ENCODE measurements around the gene ABCC6.
"Not testable (repeated sequence)": the region's sequence is repeated elsewhere in the genome, so short reads cannot be mapped to it uniquely, and the experiment has no call there.

The ABCC6 gene

DNA sequence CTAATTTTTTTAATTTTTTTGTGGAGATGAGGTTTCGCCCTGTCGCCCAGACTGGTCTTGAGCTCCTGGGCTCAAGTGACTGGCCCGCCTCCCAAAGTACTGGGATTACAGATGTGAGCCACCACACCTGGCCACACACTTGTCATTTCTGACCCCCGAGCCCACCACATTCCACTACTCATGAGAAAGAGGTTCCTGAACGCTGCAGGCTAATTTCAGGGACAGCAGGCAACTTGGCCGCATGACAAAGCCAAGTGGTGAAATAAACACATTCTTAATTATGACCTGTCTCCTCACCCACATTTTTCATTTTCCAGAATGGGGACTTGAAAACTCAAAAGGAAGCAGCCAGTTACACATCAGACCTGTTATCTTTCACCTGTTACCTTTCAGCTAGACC, 114.5 kb downstream of the ABCC6 start:
- peak; percentile 8 for DNase-seq

DNA sequence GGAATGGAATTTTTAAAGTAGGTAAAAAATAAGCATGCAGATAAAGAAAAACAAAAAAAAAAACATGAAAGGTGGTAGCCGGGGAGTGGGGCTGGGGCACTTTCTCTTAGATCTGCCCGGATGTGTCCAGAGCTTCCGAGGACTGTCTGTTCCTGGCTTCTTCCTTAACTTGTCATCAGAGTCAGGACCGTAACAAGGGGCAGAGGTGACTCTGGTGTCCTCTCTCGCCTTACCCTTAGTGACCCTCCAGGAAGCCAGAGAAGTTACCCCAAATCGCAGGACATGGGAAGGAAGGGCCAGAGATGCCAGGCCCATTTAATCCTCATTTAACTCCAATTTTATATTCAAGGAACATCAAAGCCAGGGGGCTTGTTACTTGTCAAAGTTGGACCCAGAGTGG, 115.5 kb downstream of the ABCC6 start:
- no peak for DNase-seq

DNA sequence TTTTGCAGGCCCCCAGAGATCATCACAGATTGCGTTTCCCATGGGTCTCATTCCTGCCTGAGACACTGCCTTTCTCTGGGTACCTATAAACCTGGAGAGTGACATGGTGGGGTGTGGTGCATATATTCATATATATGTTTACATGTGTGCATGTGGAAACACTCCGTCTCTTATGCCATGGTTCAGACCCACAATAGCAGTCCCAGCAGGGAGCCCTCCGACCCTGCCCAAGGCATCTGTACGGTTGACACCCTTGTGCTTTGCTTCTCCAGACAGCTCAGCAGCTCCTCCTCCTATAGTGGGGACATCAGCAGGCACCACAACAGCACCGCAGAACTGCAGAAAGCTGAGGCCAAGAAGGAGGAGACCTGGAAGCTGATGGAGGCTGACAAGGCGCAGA, 116.8 kb downstream of the ABCC6 start:
- peak; percentile 57 for DNase-seq

DNA sequence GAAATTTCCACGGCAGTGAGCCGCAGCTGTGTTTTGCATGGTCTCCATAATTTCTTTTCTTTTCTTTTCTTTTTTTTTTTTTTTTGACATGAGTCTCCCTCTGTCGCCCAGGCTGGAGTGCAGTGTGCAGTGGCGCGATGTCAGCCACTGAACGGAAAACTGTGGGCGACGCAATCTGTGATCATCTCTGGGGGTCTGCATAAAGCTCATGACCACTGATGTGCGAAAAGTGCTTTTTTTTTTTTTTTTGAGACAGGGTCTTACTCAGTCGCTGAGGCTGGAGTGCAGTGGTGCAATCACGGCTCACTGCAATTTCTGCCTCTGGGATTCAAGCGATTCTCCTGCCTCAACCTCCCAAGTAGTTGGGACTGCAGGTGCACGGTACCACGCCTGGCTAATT, 117.6 kb downstream of the ABCC6 start:
- DNase-seq, result no peak

DNA sequence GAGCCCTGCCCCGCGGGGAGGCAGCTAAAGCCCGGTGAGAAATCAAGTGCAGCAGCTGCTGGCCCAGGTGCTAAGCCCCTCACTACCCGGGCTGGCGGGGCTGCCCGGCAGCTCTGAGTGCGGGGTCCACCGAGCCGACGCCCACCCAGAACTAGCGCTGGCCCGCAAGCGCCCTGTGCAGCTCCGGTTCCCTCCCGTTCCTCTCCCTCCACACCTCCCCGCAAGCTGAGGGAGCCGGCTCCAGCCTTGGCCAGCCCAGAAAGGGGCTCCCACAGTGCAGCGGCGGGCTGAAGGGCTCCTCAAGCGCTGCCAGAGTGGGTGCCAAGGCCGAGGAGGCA, 118.5 kb downstream of the ABCC6 start:
- DNase-seq, result not testable (repeated sequence)

DNA sequence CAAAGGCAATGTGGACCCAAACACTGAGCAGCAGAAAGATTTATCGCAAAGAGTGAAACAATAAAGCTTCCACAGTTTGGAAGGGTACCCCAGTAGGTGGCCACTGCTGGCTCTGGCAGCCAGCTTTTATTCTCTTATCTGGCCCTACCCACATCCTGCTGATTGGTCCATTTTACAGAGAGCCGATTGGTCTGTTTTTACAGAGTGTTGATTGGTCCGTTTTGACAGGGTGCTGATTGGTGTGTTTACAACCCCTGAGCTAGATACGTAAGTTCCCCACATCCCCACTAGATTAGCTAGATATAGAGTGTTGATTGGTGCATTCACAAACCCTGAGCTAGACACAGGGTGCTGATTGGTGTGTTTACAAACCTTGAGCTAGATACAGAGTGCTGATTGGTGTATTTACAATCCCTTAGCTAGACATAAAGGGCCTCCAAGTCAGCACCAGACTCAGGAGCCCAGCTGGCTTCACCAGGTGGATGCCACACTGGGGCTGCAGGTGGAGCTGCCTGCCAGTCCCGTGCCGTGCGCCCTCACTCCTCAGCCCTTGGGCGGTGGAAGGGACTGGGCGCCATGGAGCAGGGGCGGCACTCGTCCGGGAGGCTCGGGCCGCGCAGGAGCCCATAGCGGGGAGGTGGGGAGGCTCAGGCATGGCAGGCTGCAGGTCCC, 119.0 kb downstream of the ABCC6 start:
- not testable (repeated sequence) for DNase-seq

DNA sequence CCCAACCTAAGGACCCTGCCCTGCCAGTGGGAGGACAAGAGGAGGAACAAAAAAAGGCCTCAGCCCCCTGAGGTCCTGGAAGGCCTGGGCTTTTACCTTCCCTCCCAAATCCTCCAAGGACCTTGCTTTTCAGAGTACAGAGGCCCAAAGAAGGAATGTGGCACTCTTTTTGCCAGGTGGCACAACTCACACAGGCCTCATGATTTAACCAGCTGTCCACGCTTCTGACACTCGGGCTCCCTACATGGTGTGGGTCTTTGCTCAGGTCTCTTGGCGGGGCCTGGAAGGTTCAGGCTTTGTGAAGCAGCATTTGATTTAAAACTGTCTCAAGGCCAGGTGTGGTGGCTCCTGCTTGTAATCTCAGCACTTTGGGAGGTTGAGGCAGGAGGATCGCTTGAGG, 120.6 kb downstream of the ABCC6 start:
- DNase-seq, result no peak

DNA sequence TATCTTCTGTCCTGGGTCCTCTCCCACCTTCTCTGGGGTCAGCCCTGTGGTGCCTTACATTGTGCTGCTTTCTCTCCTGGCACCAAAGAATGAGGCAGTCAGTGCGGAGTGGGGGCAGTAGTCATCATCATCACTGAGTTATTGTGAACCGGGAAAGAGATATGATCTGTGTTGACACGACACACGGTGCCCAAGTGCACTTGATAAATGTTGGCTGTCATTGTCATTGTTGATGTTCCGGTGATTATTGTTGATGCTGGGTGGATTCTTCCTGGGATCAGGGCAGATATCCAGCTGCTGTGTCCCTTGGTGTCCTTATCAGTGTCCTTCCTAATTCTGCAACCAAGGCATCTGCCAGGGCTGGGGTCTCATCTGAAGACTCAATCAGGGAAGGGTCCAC, 121.7 kb downstream of the ABCC6 start:
- no peak for DNase-seq

DNA sequence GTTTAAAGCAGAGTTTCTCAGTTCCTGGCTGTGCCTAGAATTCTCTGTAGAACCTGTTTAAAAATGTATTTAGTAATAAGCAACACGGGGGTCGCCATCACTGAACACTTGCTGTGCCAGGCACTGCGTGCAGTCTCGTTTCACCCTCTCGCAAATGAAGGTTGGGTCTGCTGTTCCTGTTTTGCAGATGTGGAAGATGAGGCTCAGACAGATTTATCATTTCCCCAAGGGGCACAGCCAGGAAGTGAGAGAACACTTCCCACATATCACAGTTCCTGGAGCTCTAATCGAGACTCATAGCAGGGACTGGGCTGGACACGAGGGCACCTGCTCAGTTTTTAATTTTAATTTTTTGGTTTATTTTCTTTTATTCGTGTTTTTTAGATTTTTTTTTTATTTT, 122.7 kb downstream of the ABCC6 start:
- DNase-seq, result no peak

DNA sequence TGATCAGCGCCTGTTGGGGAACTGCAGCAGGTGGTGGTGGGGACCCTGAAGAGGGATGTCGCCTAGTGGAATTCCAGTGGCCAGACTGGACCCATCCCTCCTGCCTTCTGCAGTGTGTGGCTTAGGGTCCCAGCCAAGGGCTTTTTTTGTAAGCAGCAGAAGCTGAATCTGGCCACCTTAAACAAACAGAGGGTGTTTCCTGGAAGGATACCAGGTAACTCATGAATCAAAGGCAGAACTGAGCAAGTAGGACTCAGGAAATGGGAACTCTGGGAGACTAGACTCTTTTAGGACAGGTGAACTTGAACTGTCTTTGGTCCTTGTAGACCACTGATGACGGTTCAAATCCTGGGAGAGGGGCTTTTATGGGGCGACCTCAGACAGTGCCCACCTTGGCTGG, 124.0 kb downstream of the ABCC6 start:
- DNase-seq, result peak; percentile 21

Measured in NCI-H69 (cell line).